ENCODE results near the gene STK32C.
A peak's percentile ranks its signal among the peaks of the same experiment; 100 is the strongest.
"Not testable (repeated sequence)": the region's sequence is repeated elsewhere in the genome, so short reads cannot be mapped to it uniquely, and the experiment has no call there.

STK32C gene

DNA sequence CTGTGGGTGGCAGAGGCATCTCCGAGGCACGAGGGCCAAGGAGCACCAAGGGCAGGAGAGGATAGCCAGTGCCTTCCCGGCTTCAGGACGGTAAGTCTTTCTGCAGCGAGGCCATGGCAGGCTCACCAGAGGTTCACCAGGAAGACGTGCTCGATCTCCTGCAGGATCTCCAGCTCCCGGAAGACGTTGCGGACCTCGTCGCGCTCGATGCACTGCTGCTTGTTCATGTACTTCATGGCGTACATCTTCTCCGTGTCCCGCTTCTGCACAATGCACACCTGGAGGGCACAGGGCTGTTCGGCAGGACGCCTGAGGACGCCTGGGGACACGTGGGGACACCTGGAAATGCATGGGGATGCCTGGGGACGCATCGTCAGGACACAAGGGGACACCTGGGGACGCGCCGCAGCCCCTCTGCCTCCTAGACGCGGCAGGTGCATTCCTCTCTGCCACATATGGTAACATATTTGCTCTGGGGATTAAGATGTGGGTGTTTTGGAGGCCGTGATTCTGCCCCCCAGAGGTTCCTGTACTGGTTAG, 79.8 kb downstream of the STK32C start:
- DNase-seq, result no peak

DNA sequence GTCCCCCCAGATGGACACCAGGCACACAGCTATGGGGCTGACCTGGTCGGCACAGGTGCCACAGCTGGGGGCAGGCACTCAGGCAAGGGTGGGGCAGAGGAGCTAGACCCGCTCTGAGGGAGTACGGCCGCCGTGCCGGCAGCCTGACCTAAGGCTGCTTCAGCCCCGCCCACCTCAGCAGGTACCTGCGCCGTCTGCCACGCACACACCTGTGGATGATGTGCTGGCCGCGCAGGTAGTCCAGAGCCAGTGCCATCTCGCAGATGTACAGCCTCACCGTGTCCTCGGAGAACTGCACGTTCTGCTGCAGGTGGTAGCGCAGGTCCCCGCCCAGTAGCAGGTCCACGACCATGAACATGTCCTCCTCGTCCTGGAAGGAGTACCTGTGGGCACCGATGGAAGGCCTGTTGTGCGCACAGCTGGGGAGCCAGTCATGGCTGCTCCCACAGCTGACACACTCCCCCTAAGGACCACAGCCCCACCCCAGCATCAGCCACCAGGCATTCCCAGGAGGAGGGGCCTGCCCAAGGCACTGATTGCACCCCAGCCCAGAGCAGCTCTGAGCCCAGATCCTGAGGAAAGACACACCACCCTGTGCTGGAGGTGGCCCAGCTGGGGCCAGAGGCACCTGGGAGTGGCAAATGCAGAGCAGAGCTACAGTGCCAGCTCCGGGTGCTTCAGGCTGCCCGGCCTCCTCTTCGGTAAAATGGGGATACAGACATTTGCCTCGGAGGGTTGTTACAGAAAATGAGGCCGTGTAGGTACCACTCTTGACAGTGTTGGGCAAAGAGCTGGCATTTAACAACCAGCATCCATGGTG, 81.0 kb downstream of the STK32C start:
- no peak for DNase-seq

DNA sequence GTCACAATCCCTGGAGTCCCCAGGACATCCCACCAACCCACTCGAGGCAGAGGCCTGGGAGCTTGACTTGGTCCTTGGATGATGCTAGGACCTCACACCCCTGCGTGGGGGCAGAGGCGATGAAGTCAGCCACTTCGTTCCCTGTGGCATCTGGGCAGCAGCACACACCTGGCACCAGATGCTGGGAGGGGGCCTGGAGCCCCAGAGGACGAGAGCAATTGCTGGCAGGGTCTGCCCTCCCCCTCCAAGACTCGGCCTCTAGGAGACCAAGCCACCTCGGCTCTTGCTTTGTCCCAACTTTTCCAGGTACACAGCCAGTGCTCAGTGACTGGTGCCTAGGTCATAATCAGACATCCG, 81.9 kb downstream of the STK32C start:
- DNase-seq, result no peak

DNA sequence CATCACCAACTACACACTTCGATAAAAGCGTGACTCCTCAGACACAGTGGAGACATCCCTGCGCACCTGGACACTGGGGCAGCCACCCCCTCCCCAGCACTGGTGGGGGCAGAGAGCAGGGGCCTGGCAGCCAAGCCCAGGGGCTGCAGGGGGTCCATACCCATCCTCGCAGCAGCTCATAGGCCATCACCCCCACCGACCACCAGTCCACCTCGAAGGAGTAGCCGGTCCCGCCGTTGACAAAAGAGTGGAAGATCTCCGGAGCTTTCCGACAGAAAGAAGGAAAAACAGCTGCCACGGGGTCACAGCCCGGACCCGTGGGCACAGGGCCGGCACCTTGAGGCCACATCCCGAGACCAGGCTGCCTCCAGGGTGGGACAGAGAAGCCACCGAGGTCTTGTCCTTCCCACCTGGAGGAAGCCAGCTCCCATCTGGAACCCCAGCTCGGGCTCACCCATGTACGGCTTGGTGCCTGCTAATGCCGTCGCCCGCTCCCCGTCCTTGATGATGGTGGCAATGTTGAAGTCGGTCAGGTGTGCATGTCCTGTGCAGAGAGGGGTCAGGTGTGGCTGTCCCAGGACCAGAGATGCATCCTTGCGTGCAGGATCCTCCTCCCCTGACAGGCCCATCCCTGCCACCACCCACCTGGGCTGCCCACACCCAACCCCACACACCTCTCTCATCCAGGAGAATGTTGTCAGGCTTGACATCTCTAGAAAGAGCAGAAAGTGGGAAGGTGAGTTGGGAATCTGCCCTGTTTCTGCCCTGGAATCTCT, 82.5 kb downstream of the STK32C start:
- DNase-seq, result no peak

DNA sequence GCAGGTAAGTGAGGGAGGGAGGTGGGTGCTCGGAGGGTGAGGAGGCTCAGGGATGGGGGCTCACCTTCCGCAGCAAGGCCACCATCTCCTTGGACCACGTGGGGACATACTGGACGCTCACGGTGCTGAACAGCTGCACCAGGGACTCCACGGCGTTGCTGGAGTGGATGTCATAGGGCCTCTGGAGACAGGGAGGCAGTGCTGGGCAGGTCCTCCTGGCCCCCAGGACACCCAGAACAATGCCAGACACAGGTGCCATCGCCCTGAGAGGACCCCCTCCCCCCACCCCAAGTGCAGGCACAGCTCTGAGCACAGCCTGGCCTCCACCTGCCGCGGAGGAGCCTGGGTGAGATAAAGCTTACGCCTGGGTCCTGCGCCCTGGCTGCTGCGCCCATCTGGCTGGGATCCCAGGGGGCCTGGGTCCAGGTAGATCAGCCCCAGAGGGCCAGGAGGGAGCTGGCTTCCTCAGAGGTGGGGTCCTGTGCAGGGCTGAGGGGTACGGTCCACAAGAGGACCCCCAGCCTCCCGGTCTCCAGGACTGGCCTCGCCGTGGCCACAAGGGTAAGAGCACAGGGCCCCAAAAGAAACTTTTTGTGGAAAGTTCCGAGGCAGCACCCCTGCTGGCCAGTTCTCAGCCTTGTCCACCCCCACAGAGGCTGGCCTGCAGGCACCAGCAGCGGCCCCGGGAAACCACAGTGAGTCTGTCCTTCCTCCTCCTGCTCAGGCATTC, 83.2 kb downstream of the STK32C start:
- DNase-seq, result no peak

DNA sequence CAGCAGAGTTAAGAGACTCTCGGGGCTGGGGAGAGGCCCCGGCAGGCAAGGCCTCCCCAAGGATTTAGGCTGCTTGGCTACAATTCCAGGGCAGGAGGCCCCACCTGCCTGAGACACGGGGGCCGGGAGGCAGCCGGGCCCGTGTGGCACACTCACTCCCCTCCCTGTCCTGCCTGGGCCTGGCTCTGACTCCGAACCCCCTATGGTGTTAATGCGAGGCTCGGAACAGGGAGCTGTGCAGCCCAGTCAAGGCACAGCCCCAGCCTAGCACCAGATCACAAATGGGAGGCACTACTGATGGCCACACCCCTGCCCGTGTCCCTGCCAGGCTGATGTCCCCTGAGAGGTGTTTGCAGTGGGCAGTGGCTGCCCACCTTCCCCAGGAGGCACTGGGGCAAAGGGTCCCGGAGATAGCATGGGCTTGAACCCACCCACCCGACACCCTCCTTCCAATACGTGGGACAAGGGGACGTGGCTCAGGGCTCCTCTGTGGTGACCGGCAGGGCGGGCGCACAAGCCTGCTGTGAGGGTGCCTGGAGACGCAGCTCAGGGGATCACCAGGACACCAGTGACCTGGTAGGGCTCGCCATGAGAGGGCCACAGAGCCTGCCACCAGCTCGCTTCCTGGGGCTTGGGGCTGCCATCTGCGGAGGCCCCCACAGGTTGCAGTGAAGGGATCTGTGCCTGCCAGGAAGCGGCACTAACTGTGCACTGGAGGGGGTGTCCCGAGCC, 84.0 kb downstream of the STK32C start:
- DNase-seq, result no peak

DNA sequence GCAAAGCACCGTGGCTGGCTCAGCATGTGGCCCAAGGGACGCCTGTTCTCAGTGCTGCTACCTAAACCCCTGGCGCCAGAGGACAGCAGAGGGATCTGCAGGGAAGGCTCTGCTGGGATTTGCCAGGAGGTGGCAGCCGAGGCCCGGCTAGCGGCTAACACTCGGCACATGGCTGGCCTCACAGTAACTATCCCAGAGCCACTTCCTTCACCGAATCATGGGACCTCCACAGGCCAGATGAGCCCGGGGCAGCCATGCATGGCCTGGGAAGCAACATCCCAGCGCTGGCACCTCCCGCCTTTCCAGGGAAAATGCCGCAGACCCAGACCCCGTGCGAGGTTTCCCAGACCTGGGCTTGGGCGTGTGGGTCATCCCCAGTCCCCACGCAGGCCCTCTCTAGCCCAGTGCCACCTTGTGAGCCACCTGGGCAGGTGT, 84.6 kb downstream of the STK32C start:
- peak; percentile 38 for DNase-seq

DNA sequence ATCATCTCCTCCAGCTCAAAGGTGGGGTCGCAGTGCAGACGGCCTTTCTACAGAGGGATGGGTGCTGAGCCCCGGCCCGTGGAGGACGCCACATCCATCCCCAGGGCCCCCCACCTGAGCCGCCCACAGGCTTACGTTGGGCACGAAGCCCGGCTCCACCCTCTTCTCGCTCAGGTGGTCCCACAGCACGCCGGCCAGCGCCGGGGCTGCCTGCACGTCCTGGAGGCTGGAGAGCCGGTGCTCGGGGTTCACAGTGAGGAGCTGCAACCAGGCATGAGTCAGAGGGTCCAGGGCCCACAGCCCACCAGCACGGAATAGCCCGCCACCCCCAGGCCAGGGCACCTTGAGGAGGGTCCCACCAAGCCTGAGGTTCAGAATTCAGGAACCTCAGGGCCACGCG, 85.0 kb downstream of the STK32C start:
- no peak for DNase-seq

DNA sequence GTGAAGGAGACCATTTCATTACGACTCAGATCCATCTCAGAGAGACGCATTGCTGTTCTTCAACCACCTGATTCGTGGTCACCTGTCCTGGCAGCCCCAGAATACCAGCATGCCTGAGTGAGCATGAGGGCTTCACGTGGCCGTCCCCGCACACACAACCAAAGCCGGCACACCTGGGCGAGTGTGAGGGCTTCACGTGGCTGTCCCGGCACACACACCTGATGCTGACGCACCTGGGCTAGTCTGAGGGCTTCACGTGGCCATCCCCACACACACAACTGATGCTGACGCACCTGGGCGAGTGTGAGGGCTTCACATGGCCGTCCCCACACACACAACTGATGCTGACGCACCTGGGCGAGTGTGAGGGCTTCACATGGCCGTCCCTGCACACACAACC, 86.8 kb downstream of the STK32C start:
- not testable (repeated sequence) for DNase-seq

DNA sequence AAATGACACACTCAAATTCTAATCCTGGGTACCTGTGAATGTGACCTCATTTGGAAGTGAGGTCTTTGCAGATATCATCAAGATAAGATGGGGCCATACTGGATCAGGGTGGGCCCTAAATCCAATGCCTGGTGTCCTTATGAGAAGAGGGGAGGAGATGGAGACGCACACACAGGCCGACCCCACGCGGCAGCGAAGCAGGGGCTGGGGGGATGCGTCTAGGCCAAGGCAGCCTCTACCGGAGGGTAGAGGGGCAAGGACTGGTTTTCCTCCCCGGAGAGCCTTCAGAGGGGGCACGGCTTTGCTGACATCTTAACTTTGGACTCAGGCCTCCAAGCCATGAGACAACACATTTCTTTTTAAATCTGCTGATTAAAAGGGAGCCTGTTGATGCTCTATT, 87.7 kb downstream of the STK32C start:
- no peak for DNase-seq

DNA sequence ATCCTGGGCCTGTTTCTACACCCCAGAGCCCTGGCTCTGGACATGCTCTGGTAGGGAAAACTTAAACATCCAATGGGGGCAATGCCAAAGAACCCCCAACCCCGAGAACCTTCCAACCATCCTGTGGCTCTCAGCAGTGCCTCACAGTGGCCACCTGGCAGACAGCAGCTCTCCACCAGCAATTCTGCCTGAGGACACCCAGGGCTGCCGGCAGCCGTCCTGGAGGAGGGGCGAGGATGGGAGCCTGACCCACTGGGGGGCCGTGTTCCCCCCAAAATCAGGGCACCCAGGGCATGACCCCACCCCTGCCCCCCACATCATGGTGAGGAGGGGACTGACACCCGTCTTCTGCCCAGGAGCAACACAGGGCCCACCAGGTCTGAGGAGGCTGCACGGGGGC, 88.3 kb downstream of the STK32C start:
- DNase-seq, result no peak

DNA sequence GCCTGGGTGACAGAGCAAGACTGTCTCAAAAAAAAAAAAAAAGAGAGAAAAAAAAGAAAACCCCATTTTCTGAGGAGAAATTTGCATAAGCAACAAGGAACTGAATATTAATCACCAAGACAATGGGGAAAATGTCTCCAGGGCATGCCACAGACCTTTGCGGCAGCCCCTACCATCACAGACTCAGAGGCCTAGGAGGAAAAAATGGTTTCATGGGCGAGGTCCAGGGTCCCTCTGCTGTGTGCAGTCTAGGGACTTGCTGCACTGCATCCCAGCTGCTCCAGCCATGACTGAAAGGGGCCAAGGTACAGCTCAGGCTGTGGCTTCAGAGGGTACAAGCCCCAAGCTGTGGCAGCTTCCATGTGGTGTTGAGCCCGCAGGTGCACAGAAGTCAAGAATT, 91.3 kb downstream of the STK32C start:
- not testable (repeated sequence) for DNase-seq

DNA sequence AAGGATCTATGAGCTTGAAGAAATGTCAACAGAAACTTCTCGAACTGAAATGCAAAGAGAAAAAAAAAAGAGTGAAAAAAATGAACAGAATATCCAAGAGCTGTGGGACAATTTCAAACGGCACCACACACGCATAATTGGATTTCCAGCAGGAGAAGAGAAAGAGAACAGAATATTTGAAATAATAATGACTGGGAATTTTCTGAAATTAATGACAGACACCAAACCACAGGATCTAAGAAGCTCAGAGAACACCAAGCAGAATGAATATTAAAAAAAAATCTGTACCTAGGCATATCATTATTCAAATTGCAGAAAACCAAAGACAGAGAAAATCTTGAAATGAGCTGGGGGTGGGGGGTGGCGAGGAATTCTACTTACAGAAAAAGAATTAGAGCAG, 93.8 kb downstream of the STK32C start:
- DNase-seq, result no peak

DNA sequence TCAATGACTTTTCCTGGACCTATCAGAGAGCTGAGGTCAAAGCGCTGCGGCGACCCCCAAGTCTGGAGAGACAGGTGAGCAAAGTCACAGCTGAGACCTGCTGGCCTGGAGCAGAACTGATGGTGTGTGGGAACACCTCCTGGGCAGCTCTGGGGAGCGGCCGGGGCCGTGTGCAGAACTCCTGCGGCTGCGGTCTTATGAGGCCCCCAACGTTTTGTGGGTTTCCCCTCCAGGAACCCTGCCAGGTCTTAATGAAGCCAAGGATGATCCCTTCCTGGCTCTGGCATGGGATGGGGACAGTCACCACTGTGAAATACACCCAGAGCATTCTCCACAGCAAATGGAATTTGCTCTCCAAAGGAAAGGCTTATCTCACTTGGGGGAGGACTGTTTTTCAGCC, 94.9 kb downstream of the STK32C start:
- DNase-seq, result no peak

DNA sequence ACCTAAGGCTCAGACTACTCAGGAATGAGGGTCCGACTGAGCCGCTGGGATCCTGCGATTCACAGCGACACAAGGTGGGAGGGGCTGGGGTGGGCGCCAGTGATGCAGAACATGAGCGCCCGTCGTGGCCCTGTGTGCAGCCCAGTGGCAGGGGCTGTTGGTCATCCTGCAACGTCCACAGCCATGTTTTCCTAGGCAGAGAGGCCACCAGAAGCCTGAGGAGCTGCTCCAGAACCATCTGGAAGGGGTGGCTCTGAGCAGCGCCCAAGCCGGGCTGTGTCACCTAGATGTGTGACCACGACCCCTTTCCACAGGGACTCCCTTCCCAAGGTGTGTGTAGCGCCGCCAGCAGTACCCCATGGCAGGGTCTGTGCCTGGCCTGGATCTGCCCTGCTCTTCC, 96.5 kb downstream of the STK32C start:
- no peak for DNase-seq

DNA sequence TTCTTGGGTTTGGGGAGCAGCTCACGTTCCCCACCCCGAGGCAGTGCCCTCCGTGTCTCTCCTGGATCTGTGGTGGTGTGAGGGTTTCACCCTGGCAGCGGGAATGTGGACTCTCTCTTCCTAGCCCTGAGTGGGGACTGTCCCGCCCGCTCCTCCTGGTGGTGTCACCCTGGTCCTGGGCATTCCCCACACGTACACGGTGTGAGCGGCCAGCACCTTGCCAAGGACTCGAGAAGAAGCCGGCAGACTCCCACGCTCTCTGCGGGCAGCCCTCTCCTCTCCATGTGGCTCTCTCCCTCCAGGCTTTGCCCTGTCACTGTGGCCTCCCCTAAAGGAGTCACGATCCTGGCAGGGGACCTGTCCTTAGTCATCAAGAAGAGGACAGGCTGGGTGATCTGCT, 97.0 kb downstream of the STK32C start:
- no peak for DNase-seq

DNA sequence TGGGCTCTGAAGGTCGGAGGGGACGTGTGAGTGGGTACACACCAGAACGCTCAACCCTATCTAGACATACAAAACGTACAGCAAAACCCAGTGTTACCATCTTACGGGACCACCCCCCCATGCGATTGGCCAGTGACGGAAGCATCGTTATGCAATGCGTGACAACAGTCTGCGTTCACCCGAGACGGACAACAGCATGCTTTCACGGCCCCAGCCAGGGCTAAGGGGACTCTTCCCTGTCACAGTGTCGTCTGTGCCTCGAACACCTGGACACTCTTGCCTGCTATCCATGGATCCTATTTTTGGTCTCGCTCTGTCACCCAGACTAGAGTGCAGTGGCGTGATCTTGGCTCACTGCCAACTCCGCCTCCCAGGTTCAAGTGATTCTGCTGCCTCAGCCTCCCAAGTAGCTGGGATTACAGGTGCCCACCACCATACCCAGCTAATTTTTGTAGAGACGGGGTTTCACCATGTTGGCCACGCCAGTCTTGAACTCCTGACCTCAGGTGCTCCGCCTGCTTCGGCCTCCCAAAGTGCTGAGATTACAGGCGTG, 97.7 kb downstream of the STK32C start:
- no peak for DNase-seq

DNA sequence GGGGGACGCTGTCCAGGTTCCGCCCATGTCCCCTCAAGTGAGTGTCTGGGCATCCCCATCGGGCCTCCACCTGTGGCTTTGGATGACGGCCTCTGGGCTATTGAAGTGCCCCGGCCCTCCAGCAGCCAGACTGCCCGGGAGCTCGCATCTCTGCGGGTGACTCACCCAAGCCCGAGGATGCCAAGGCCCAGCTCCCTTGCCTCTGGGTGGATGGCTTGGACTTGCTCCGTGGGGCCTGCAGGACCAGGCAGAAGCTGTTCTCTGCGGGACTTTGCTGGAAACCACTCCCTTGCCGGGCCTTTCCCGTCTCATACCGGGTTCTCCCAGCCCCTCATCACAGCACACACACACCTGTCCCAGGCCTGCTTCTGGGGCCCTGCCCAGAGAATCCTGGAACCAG, 98.6 kb downstream of the STK32C start:
- DNase-seq, result no peak

DNA sequence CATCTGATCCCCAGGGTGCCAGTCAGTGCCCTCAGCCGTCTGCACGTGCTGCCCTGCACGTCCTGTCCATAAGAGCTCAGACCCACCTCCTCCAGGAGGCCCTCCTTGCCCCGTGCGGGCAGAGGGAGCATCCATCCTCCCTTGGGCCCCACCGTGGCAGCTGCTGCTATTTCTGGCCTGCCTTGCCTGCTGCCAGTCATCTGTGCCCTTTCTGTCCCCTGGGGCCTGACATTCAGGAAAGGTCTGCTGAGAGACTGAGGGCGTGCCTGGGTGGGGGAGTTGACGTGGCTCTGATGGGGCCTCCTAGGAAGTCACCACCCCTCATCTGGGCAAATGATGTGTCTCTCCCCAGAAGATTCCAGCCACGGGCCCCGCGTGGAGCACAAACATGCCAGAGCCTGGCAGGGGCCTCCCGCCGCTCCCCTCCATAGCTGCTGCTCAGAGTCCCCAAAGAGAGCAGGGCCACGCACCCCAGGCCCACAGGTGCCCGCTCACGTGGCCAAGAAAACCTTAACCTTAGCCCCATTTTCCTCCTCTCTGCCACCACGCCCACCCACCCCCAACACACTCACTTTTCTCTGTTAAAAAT, 99.2 kb downstream of the STK32C start:
- no peak for DNase-seq

DNA sequence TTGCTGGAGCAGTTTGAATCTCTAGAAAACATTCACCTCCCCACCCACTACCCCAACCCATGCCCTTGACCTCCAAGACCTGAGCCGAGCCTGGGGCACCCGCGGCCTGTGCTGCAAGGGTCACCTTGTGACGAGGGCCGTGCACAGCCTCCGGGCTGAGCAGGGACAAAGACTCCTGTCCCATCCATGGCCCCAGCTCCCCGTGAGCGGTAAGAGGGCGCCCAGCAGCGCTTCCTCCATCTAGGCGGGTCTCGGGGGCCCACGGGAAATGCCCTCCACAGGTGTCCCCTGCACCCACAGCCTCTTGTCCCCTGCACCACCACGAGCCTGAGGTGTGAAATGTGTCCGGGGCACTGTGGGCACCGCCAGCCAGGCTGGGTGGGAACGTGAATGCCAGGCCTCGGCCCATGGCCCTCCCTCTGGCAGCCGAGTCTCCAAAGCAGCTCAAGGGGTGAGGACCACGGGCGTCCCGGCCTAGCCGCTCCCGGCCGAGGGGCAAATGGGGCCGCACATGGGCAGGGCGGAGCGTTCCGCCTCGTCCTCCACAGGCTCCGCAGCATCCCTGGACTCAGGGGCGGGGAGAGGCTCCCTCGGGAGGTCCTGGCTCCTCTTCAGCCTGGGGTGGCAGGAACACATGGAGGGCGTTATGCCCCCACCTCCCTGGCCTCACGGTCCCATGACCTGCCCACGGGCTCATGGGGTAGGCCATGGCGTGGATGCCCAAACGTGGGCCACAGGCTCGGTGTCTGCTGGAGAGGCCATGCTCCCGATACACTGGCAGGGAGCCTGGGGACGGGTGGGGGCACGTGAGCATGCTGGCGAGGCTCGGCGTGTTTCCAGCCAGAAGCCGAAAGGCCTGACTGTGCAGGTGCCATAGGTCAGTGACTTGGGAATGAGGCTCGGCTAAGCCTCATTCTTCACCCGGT, 100.0 kb downstream of the STK32C start:
- DNase-seq, result no peak
